Suprapubic skin (tissue), 4 donors: ENCODE data around the gene DISC1.

Experiments
- CTCF ChIP-seq, 2 donors: fragments of 200-600 bp in 1 of 2; fragments of 450-650 bp in 1 of 2; sonication (generic) in 1 of 2; IDR thresholded peaks; one replicate each; pipeline ENCODE4 v1.5.1; 2016 to 2019; ENCODE audit warnings: antibody characterized with exemption in 2 of 2, mild to moderate bottlenecking in 1 of 2, moderate library complexity in 1 of 2
- EP300 ChIP-seq: sonication (generic); formaldehyde crosslinking; IDR thresholded peaks from one replicate; pipeline ENCODE4 v1.6.1; 2017; ENCODE audit warnings: antibody characterized with exemption
- POLR2A ChIP-seq, 2 donors: fragments of 450-650 bp; IDR thresholded peaks; one replicate each; pipeline ENCODE4 v1.6.1; 2017; ENCODE audit warnings: antibody characterized with exemption in 2 of 2, mild to moderate bottlenecking in 2 of 2, moderate library complexity in 2 of 2
- POLR2AphosphoS5 ChIP-seq, 3 donors: sonication (generic); formaldehyde crosslinking; IDR thresholded peaks; one replicate each; pipeline ENCODE4 v1.6.1; 2017; ENCODE audit warnings: antibody characterized with exemption in 3 of 3

GRCh38 chr1:231796141-231796540 lies 169.6 kb downstream of the DISC1 start:
- no peak for TF ChIP-seq CTCF (IDR thresholded peaks at IDR 0.05)
- no peak for TF ChIP-seq POLR2A (IDR thresholded peaks at IDR 0.05)
- TF ChIP-seq POLR2AphosphoS5 (IDR thresholded peaks at IDR 0.05): no peak
- no peak for TF ChIP-seq EP300
